ENCODE measurements around the gene CACNA1F. TPM values are rescaled to one million over a fixed set of nuclear protein-coding genes. Genes with fewer than 3 reads are reported as not detected.
A peak's percentile ranks its signal among the peaks of the same experiment; 100 is the strongest.

Gene CACNA1F
- total RNA-seq, 1 donor from 2014 or later = 4.9 TPM

DNA sequence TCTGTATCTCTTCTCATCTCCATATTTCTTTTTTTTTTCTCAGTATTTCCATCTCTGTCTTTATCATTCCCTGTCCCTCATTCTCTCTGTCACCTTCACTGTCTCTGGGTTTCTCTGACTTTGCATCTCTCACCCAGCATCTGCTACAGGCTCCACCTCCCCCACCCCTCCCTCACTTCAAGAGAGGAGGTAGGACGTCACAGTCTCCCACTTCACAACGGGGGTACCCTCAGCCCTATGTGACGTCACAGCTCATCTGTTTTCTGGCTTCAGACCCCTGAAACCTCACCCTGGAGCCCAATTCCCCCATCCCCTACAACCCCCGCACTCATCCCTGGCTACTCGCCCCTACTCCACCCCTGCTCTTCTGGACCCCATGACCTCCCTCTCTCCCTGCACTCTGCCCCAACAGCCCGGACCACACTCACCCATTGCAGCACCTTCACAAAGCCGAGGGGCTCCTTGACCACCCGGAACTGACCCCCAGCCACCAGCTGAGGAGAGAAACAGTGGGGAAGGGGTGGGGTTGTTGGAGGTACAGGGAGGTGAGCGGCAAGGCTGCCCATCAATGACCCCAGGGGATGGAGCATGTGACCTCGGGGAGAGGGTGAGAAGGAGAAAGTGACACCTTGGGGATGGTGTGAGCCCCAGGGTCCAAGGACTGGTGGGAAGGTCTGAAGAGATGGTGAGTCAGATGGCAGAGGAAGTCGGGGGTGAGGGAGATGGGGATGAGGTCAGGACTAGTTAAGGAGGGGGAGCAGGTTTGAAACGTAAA lies 34.4 kb downstream of the CACNA1F start:
- no peaks in the 10 kb centered on the region for H3K36me3 ChIP-seq
- peaks cover 9% of the 10 kb centered on the region for H3K9me3 Mint-ChIP-seq
- no peak overlapping the region for H3K4me3 ChIP-seq
- H3K9me3 ChIP-seq (ENCODE audit: low read depth) = no peaks in the 10 kb centered on the region
- no peak overlapping the region for H3K9ac ChIP-seq
- H3K4me1 ChIP-seq = no peaks in the 10 kb centered on the region
- H3F3A ChIP-seq (ENCODE audit: low read depth) = no peaks in the 10 kb centered on the region
- H3K4me2 ChIP-seq = no peak overlapping the region
- H3K4me1 Mint-ChIP-seq = peaks cover 6% of the 10 kb centered on the region
- H3K4me3 Mint-ChIP-seq = peak overlapping the region; percentile 72
- DNase-seq (ENCODE audit: low spot score) = no peak
- no peak overlapping the region for H3K27ac ChIP-seq
- H3K27me3 Mint-ChIP-seq (ENCODE audit: insufficient read depth, low read depth) = peaks cover under 1% of the 10 kb centered on the region
- H3K27me3 ChIP-seq = peaks cover 21% of the 10 kb centered on the region
- no peaks in the 10 kb centered on the region for H3K36me3 Mint-ChIP-seq
- H2AFZ ChIP-seq (replicated peaks) = no peak overlapping the region
- H4K20me1 ChIP-seq (ENCODE audit: low read depth) = no peaks in the 10 kb centered on the region
- H3K79me2 ChIP-seq (ENCODE audit: low read depth) = no peaks in the 10 kb centered on the region
- no peak for TF ChIP-seq EZH2phosphoT487 (IDR thresholded peaks at IDR 0.05)
- TF ChIP-seq, protein P1, sequence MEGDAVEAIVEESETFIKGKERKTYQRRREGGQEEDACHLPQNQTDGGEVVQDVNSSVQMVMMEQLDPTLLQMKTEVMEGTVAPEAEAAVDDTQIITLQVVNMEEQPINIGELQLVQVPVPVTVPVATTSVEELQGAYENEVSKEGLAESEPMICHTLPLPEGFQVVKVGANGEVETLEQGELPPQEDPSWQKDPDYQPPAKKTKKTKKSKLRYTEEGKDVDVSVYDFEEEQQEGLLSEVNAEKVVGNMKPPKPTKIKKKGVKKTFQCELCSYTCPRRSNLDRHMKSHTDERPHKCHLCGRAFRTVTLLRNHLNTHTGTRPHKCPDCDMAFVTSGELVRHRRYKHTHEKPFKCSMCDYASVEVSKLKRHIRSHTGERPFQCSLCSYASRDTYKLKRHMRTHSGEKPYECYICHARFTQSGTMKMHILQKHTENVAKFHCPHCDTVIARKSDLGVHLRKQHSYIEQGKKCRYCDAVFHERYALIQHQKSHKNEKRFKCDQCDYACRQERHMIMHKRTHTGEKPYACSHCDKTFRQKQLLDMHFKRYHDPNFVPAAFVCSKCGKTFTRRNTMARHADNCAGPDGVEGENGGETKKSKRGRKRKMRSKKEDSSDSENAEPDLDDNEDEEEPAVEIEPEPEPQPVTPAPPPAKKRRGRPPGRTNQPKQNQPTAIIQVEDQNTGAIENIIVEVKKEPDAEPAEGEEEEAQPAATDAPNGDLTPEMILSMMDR (IDR thresholded peaks at IDR 0.05) = no peak
- TF ChIP-seq EZH2 (IDR thresholded peaks at IDR 0.05) = no peak
- H3K27ac Mint-ChIP-seq = no peak overlapping the region

DNA sequence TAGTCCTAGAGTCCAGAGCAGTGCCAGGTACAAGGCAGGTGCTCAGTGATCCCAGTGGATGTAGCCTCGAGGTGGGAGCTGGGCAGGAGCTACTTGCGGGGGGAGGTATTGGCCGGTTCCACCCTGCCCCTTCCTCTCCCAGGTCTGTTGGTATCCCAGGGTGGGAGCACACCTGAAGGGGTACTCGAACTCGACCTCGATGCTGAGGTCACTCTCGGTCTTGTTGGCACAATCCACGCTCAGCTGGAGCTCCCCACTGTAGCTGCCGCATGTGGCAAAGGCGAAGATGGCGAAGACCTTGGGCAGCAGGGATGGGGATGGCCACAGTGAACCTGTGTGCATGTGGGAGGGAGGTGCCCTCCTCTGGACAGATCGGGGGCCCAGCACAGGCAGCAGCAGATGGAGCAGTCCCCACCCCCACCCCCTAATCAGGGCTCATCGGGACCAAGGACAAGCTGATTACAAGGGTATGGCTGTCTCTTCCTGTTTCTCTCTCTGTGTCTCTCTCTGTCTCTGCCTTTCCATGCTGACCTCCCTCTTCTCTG lies 35.5 kb downstream of the CACNA1F start:
- Histone ChIP-seq H3K36me3 (no peaks in the 10 kb centered on the region), H3K27me3 (peaks cover 21% of the 10 kb centered on the region), H2AFZ (replicated peaks) (no peak overlapping the region), H4K20me1 (ENCODE audit: low read depth) (no peaks in the 10 kb centered on the region), H3K9ac (no peak overlapping the region), H3K4me3 (no peak overlapping the region), H3K4me2 (no peak overlapping the region), H3K9me3 (ENCODE audit: low read depth) (no peaks in the 10 kb centered on the region), H3K79me2 (ENCODE audit: low read depth) (no peaks in the 10 kb centered on the region), H3F3A (ENCODE audit: low read depth) (no peaks in the 10 kb centered on the region), H3K4me1 (no peaks in the 10 kb centered on the region), H3K27ac (no peak overlapping the region)
- Mint-ChIP-seq H3K27me3 (ENCODE audit: insufficient read depth, low read depth) (peaks cover 3% of the 10 kb centered on the region), H3K4me1 (peaks cover 10% of the 10 kb centered on the region), H3K36me3 (no peaks in the 10 kb centered on the region), H3K4me3 (no peak overlapping the region), H3K27ac (no peak overlapping the region), H3K9me3 (peaks cover 14% of the 10 kb centered on the region)
- no peak for DNase-seq (ENCODE audit: low spot score)
- no peak for TF ChIP-seq EZH2 (IDR thresholded peaks at IDR 0.05)
- no peak for TF ChIP-seq EZH2phosphoT487 (IDR thresholded peaks at IDR 0.05)
- TF ChIP-seq, protein P1 (IDR thresholded peaks at IDR 0.05) = no peak

DNA sequence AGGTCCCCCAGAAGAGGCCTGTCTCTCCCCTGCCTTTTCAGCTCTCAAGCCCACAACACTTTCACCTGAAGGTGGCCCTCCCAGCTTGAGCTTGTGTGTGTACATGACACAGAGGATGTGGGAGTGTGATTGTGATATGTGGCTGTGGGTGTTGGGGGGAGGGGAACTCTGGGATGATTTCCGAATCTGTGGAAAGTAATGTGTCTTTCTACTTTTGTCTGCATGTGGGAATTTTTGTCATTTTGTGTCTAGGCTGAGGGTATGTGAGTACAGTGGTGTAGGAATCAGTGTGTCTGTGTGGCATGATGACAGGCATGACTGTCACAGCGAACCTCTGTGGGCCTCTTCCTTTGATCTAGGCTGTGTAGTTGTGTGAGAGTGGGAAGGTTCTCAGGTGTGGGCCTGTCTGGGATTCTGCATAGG lies 39.6 kb downstream of the CACNA1F start:
- peak overlapping the region; percentile 60 for H3K4me3 Mint-ChIP-seq

More for the DNA sequence above, 39.6 kb downstream of the CACNA1F start:
- no peak overlapping the region for H3K27ac ChIP-seq
- no peak overlapping the region for H2AFZ ChIP-seq (replicated peaks)
- H3K4me3 ChIP-seq = no peak overlapping the region
- peaks cover 3% of the 10 kb centered on the region for H3K27me3 Mint-ChIP-seq (ENCODE audit: insufficient read depth, low read depth)
- no peak overlapping the region for H3K9ac ChIP-seq
- H3K36me3 ChIP-seq = no peaks in the 10 kb centered on the region
- no peak for DNase-seq (ENCODE audit: low spot score)
- H3F3A ChIP-seq (ENCODE audit: low read depth) = peaks cover 10% of the 10 kb centered on the region
- no peak overlapping the region for H3K4me2 ChIP-seq
- no peaks in the 10 kb centered on the region for H3K4me1 ChIP-seq
- H3K27ac Mint-ChIP-seq = peak overlapping the region; percentile 9
- H3K79me2 ChIP-seq (ENCODE audit: low read depth) = no peaks in the 10 kb centered on the region
- H3K27me3 ChIP-seq = peaks cover 8% of the 10 kb centered on the region
- H3K4me1 Mint-ChIP-seq = peaks cover 9% of the 10 kb centered on the region
- no peaks in the 10 kb centered on the region for H3K9me3 ChIP-seq (ENCODE audit: low read depth)
- TF ChIP-seq EZH2 (IDR thresholded peaks at IDR 0.05) (no peak), EZH2phosphoT487 (IDR thresholded peaks at IDR 0.05) (no peak)
- TF ChIP-seq, protein P1 (IDR thresholded peaks at IDR 0.05) = no peak
- no peaks in the 10 kb centered on the region for H4K20me1 ChIP-seq (ENCODE audit: low read depth)
- no peaks in the 10 kb centered on the region for H3K36me3 Mint-ChIP-seq
- peaks cover 12% of the 10 kb centered on the region for H3K9me3 Mint-ChIP-seq
